ENCODE measurements around the gene FASTK.

The FASTK gene

GRCh38 chr7:151094675-151095074 is 14.1 kb upstream of the FASTK start:
- Mint-ChIP-seq H3K27me3 (no peaks in the 10 kb centered on the region), H3K4me1 (ENCODE audit: low read depth) (peaks cover 9% of the 10 kb centered on the region), H3K4me3 (no peak overlapping the region), H3K9me3 (no peaks in the 10 kb centered on the region), H3K27ac (no peak overlapping the region), H3K36me3 (ENCODE audit: low read depth) (peaks cover 14% of the 10 kb centered on the region)
- DNase-seq = no peak

- Mint-ChIP-seq H3K9me3 (no peaks in the 10 kb centered on the region), H3K27ac (no peak overlapping the region), H3K36me3 (ENCODE audit: low read depth) (peaks cover 23% of the 10 kb centered on the region), H3K4me1 (ENCODE audit: low read depth) (peaks cover 16% of the 10 kb centered on the region), H3K27me3 (no peaks in the 10 kb centered on the region), H3K4me3 (no peak overlapping the region)
- no peak for DNase-seq
Measured at GRCh38 chr7:151093748-151094147, 13.1 kb upstream of the FASTK start.

- no peaks in the 10 kb centered on the region for H3K9me3 Mint-ChIP-seq
- peaks cover 24% of the 10 kb centered on the region for H3K36me3 Mint-ChIP-seq (ENCODE audit: low read depth)
- no peak overlapping the region for H3K4me3 Mint-ChIP-seq
- no peak for DNase-seq
- H3K4me1 Mint-ChIP-seq (ENCODE audit: low read depth) = peaks cover 25% of the 10 kb centered on the region
- no peak overlapping the region for H3K27ac Mint-ChIP-seq
- H3K27me3 Mint-ChIP-seq = no peaks in the 10 kb centered on the region
Measured at GRCh38 chr7:151091988-151092387, 11.4 kb upstream of the FASTK start.

DNA sequence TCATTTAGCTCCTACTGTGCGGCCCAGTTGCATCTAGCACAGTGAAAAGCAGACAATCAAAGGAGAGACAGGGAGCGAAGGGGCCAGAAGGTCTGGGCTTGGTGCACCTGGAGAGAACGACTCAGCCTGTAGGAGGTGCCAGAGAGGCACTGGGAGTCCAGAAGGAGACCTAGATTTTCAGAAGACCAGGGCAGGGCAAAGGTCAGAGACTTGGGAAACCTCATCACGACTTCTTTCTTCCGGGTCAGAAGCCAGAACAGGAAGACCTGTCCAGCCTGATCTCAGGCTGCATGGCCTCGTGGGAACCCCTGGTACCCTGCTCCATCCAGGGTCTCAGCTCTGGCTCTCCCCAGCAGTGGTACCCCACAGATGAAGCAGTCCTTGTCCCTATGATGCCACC is 10.8 kb upstream of the FASTK start:
- Mint-ChIP-seq H3K27ac (no peak overlapping the region), H3K4me3 (no peak overlapping the region), H3K27me3 (no peaks in the 10 kb centered on the region), H3K4me1 (ENCODE audit: low read depth) (peaks cover 25% of the 10 kb centered on the region), H3K36me3 (ENCODE audit: low read depth) (peaks cover 24% of the 10 kb centered on the region), H3K9me3 (no peaks in the 10 kb centered on the region)
- no peak for DNase-seq

GRCh38 chr7:151091003-151091402 is 10.4 kb upstream of the FASTK start:
- H3K27ac Mint-ChIP-seq = no peak overlapping the region
- no peak for DNase-seq
- H3K36me3 Mint-ChIP-seq (ENCODE audit: low read depth) = peaks cover 22% of the 10 kb centered on the region
- no peaks in the 10 kb centered on the region for H3K27me3 Mint-ChIP-seq
- no peaks in the 10 kb centered on the region for H3K9me3 Mint-ChIP-seq
- peaks cover 23% of the 10 kb centered on the region for H3K4me1 Mint-ChIP-seq (ENCODE audit: low read depth)
- H3K4me3 Mint-ChIP-seq = no peak overlapping the region

GRCh38 chr7:151089893-151090730 is 9.5 kb upstream of the FASTK start:
- peaks cover 19% of the 10 kb centered on the region for H3K36me3 Mint-ChIP-seq (ENCODE audit: low read depth)
- H3K27me3 Mint-ChIP-seq = peaks cover 3% of the 10 kb centered on the region
- no peaks in the 10 kb centered on the region for H3K9me3 Mint-ChIP-seq
- DNase-seq = no peak
- no peak overlapping the region for H3K27ac Mint-ChIP-seq
- H3K4me3 Mint-ChIP-seq = no peak overlapping the region
- peaks cover 28% of the 10 kb centered on the region for H3K4me1 Mint-ChIP-seq (ENCODE audit: low read depth)

- H3K9me3 Mint-ChIP-seq = no peaks in the 10 kb centered on the region
- H3K27ac Mint-ChIP-seq = peak overlapping the region; percentile 7
- H3K4me3 Mint-ChIP-seq = peak overlapping the region; percentile 86
- H3K36me3 Mint-ChIP-seq (ENCODE audit: low read depth) = peaks cover 19% of the 10 kb centered on the region
- DNase-seq = no peak
- H3K27me3 Mint-ChIP-seq = peaks cover 7% of the 10 kb centered on the region
- peaks cover 33% of the 10 kb centered on the region for H3K4me1 Mint-ChIP-seq (ENCODE audit: low read depth)
Measured at GRCh38 chr7:151088856-151089699, 8.5 kb upstream of the FASTK start.

- peak overlapping the region; percentile 75 for H3K27ac Mint-ChIP-seq
- peaks cover 35% of the 10 kb centered on the region for H3K4me1 Mint-ChIP-seq (ENCODE audit: low read depth)
- no peak for DNase-seq
- no peaks in the 10 kb centered on the region for H3K9me3 Mint-ChIP-seq
- peak overlapping the region; percentile 86 for H3K4me3 Mint-ChIP-seq
- H3K27me3 Mint-ChIP-seq = peaks cover 7% of the 10 kb centered on the region
- H3K36me3 Mint-ChIP-seq (ENCODE audit: low read depth) = peaks cover 19% of the 10 kb centered on the region
Measured at GRCh38 chr7:151088019-151088855, 7.6 kb upstream of the FASTK start.

DNA sequence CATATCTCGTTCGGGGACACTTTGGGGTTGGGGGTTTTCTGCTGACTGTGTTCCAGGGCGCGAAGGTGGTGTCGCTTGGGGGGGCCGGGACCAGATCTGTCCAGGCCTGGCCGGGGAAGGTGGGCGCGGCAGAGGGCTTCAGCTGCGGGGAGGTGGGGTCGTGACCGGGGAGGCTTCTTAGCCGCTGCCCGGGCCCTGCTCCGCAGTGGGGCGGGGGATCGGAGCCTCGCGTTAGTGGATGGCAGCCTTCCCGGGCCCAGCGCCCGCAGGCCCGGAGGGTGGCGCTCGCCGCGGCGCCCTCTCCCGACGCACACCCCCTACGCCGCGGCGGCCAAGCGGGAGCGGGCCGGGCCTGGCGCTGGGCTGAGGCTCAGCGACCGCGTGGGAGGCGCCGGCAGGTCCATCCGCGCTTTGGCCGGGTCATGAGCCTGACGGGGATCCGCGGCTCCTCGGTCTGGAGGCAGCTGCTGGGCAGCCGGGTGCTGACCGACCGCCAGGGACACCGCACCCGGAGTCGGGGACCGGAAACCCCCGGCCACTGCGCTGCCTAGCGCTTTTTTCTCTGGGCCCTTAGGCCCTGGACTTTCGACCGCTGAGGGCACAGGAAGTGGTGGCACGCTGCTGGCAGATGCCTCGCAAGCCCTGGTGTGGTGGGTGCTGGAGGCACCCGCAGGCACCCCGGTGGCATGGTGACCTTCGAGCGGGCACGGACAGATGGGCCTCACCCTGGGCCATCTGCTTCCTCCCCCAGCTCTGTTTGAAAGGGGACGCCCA is 6.8 kb upstream of the FASTK start:
- H3K4me1 Mint-ChIP-seq (ENCODE audit: low read depth) = peaks cover 40% of the 10 kb centered on the region
- H3K36me3 Mint-ChIP-seq (ENCODE audit: low read depth) = peaks cover 25% of the 10 kb centered on the region
- peak; percentile 67 for DNase-seq
- H3K27ac Mint-ChIP-seq = peak overlapping the region; percentile 87
- H3K27me3 Mint-ChIP-seq = peaks cover 7% of the 10 kb centered on the region
- H3K4me3 Mint-ChIP-seq = peak overlapping the region; percentile 86
- H3K9me3 Mint-ChIP-seq = no peaks in the 10 kb centered on the region

- H3K9me3 Mint-ChIP-seq = no peaks in the 10 kb centered on the region
- H3K27ac Mint-ChIP-seq = peak overlapping the region; percentile 87
- peak overlapping the region; percentile 86 for H3K4me3 Mint-ChIP-seq
- no peak for DNase-seq
- H3K36me3 Mint-ChIP-seq (ENCODE audit: low read depth) = peaks cover 27% of the 10 kb centered on the region
- peaks cover 7% of the 10 kb centered on the region for H3K27me3 Mint-ChIP-seq
- H3K4me1 Mint-ChIP-seq (ENCODE audit: low read depth) = peaks cover 45% of the 10 kb centered on the region
Measured at GRCh38 chr7:151086802-151087244, 6.2 kb upstream of the FASTK start.

DNA sequence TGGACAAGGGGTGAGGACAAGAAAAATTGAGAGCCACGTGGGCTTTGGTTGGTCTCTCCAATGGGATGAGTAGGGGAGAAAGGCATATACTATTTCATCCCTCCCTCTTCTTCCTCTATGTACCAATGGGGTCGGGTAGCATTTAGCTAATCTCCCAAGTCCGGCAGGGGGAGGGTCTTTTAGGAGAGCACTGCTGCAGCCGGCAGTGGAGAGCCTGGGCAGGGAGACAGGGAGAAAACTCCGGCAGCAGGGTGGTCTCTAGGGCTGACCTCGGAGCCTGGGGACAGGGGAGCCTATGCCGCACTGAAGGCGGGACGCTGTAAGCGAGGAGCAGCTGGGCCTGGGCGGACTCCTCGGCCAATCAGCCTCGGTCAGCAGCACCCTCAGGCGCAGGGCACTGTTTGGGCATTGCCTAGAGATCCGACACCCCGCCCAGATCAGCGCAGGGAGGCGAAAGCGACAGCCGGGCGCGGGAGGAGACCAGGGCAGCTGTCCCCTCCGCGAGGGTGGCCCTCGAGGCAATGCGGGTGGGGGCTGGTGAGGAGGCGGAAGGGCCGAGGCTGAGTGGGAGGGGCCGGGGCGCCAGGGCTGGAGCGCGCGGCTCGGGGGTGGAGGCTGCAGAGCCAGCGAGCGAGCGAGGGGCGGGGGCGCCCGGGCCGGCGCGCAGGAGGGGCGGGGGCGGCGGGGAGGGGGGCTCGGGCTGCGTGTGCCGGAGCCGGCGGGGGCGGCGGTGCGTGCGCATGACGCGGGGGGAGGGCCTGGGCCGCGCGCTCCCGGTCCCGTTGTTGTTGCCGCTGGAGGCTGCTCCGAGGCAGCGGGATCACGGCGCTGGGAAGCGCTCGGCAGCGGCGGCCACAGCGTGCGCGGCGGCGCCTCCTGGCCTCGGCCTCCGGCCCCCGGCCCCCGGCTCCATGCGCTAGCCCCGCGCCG is 5.3 kb upstream of the FASTK start, which contains the start of gene AGAP3:
Gene AGAP3, plus strand, starts transcription at position 785 of the 930 bp plus-strand sequence. CDS start 267 bp downstream, outside the sequence.
- Mint-ChIP-seq H3K4me1 (ENCODE audit: low read depth) (peaks cover 46% of the 10 kb centered on the region), H3K36me3 (ENCODE audit: low read depth) (peaks cover 29% of the 10 kb centered on the region), H3K9me3 (no peaks in the 10 kb centered on the region), H3K4me3 (peak within 1 kb of the TSS; percentile 86), H3K27ac (peak within 1 kb of the TSS; percentile 87), H3K27me3 (peaks cover 7% of the 10 kb centered on the region)
- DNase-seq = peak; percentile 75

- peaks cover 48% of the 10 kb centered on the region for H3K4me1 Mint-ChIP-seq (ENCODE audit: low read depth)
- H3K9me3 Mint-ChIP-seq = no peaks in the 10 kb centered on the region
- peak overlapping the region; percentile 81 for H3K4me3 Mint-ChIP-seq
- peaks cover 27% of the 10 kb centered on the region for H3K36me3 Mint-ChIP-seq (ENCODE audit: low read depth)
- peaks cover 7% of the 10 kb centered on the region for H3K27me3 Mint-ChIP-seq
- no peak for DNase-seq
- H3K27ac Mint-ChIP-seq = peak overlapping the region; percentile 57
Measured at GRCh38 chr7:151085329-151085690, 4.7 kb upstream of the FASTK start.

- Mint-ChIP-seq H3K27ac (peak overlapping the region; percentile 95), H3K4me3 (peak overlapping the region; percentile 95), H3K27me3 (peaks cover 7% of the 10 kb centered on the region), H3K36me3 (ENCODE audit: low read depth) (peaks cover 29% of the 10 kb centered on the region), H3K4me1 (ENCODE audit: low read depth) (peaks cover 52% of the 10 kb centered on the region), H3K9me3 (no peaks in the 10 kb centered on the region)
- DNase-seq = no peak
Measured at GRCh38 chr7:151083824-151084160, 3.2 kb upstream of the FASTK start.
